RWPE1 (cell line): ENCODE measurements around the gene SETD1B.

Experiments used
- CTCF ChIA-PET: fragments of 350-600 bp; sonication (Branson Sonifier 250); formaldehyde crosslinking; extraction: SDS; loops from one replicate; lab custom pipeline; 2021; lab: Yijun Ruan, JAX
- POLR2A ChIA-PET: fragments of 400-600 bp; formaldehyde crosslinking; extraction: SDS; loops from one replicate; lab custom pipeline; 2020; ENCODE audit warnings: antibody characterized with exemption; ENCODE audit not compliant: low non-redundant PET; lab: Yijun Ruan, JAX
- DNase-seq: peaks from one replicate; pipeline ENCODE4 v3.0.0; 2012; ENCODE audit warnings: low spot score
- H3K27ac ChIP-seq: fragments of 450-650 bp; 2 replicates; pipeline ENCODE4 v1.5.1; 2017
- TF ChIP-seq, protein P1 (sequence below): fragments of 450-650 bp; conservative IDR thresholded peaks from 2 replicates; pipeline ENCODE4 v1.5.1; 2017; ENCODE audit warnings: low read depth, mild to moderate bottlenecking

Gene SETD1B

DNA sequence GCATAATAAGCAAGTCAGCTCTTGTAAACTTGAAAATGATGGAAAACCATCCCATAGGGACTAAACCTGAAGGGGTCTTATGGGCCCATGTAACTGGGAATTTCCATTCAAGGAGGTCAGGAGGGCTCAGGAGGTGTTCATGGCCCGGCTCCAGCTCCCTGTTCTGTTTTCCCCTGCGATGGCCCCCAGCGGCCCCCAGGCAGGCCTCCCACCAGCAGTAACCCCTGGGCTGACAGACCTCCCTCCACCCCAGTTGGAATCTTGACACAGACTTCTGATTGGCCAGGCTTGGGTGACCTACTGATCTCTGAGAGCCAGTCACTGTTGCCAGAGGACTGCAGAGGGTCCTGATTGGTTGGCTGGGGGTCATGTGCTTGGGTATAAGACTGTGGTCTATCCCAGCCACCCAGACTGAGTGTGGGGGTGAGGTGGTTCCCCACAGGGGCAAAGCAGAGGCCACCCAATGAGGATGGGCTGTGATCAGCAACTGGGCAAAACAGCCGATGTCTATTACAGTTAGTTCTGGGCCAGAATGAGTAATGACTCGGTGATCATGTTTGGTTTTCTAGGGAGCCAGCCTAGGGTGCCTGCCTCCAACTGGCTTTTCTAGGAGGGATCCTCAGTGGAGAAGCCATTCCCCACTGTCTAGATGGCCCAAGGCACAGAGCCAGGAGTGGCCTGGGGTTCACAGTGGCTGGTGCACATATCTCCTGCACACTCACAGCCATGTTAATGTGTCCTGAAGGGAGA is 37.3 kb upstream of the SETD1B start:
- DNase-seq, result no peak
- CTCF ChIA-PET, result no interaction called here
- H3K27ac ChIP-seq, result peak overlapping the region; percentile 66

DNA sequence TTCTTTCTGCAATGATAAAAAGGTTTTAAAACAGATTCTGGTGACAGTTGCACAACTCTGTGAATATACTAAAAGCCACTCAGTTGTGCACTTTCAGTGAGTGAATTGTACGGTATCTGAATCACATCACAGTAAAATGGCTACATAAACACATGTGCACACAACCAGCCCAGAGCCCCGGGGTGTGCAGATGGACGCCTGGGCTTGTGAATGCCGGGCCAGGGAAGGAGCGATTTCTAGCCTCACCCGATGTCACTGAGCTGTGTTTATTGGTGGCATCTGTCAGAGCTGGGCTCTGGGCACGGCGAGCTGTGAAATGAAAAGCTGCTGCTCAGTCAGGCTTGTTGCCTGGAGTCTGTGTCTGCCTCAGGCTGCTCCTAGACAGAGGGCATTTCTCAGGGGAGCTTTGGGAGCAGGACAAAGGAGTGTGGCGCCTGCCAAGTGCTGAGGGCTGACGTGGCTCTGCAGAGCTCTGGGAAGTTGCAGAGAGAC is 36.2 kb upstream of the SETD1B start:
- TF ChIP-seq, protein P1, sequence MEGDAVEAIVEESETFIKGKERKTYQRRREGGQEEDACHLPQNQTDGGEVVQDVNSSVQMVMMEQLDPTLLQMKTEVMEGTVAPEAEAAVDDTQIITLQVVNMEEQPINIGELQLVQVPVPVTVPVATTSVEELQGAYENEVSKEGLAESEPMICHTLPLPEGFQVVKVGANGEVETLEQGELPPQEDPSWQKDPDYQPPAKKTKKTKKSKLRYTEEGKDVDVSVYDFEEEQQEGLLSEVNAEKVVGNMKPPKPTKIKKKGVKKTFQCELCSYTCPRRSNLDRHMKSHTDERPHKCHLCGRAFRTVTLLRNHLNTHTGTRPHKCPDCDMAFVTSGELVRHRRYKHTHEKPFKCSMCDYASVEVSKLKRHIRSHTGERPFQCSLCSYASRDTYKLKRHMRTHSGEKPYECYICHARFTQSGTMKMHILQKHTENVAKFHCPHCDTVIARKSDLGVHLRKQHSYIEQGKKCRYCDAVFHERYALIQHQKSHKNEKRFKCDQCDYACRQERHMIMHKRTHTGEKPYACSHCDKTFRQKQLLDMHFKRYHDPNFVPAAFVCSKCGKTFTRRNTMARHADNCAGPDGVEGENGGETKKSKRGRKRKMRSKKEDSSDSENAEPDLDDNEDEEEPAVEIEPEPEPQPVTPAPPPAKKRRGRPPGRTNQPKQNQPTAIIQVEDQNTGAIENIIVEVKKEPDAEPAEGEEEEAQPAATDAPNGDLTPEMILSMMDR, result no peak
- ChIA-PET CTCF (interaction anchor here (0.7 to 2.0 kb wide), 2 partner anchors 13 to 27 kb away, joined by 3 to 8 read pairs; partner anchors contain the start of gene RHOF), POLR2A (no interaction called here)
- peak overlapping the region; percentile 66 for H3K27ac ChIP-seq
- no peak for DNase-seq

More for the DNA sequence above, 37.3 kb upstream of the SETD1B start:
- TF ChIP-seq, protein P1, result no peak
- POLR2A ChIA-PET, result no interaction called here

- TF ChIP-seq, protein P1, result no peak
- DNase-seq, result no peak
- H3K27ac ChIP-seq, result 0 out of 2 replicates have a peak overlapping the region, but pooled peaks have one; percentile 9
- POLR2A ChIA-PET, result interaction anchor here (1.0 kb wide), 1 partner anchor 56 kb away, joined by 4 read pairs; no protein-coding TSS in a partner anchor
- CTCF ChIA-PET, result interaction anchor here (0.6 to 2.0 kb wide), 3 partner anchors 8 to 70 kb away, joined by 4 to 8 read pairs (median 5); partner anchors contain the start of gene RHOF
Measured at GRCh38 chr12:121769297-121769830, 34.4 kb upstream of the SETD1B start.

GRCh38 chr12:121769831-121770301 is 33.9 kb upstream of the SETD1B start:
- CTCF ChIA-PET, result interaction anchor here (1.1 kb wide), 1 partner anchor 71 kb away, joined by 5 read pairs; no protein-coding TSS in a partner anchor
- TF ChIP-seq, protein P1, result no peak
- no peak for DNase-seq

DNA sequence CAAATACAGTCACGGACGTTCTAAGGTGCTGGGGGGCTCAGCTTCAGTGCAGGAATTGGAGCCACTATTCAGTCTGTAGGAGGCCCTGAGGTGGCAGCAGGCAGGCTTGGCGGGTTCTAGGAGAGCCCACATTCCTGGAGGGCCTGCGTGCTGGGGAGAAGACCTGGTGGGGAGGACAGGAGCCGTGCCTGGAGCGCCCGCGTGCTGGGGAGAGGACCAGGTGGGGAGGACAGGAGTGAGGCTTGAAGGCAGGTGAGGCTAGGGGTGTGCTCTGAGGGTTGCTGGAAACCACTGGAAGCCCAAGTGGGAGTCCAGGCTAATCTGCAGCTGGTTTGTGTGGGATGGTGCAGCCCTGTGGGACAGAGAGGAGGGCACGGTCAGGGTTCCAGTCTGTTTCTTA is 33.4 kb upstream of the SETD1B start:
- TF ChIP-seq, protein P1, result no peak
- CTCF ChIA-PET, result interaction anchor here (0.6 kb wide), 1 partner anchor 16 kb away, joined by 5 read pairs; no protein-coding TSS in a partner anchor
- H3K27ac ChIP-seq, result 0 out of 2 replicates have a peak overlapping the region, but pooled peaks have one; percentile 9
- POLR2A ChIA-PET, result interaction anchor here (0.6 kb wide), 1 partner anchor 77 kb away, joined by 3 read pairs; no protein-coding TSS in a partner anchor
- no peak for DNase-seq

More at GRCh38 chr12:121769831-121770301, 33.9 kb upstream of the SETD1B start:
- H3K27ac ChIP-seq, result 0 out of 2 replicates have a peak overlapping the region, but pooled peaks have one; percentile 9
- POLR2A ChIA-PET, result interaction anchor here (0.6 to 1.0 kb wide), 2 partner anchors 57 to 77 kb away, joined by 3 to 4 read pairs; no protein-coding TSS in a partner anchor
